GM19025 (cell line): ENCODE measurements around the gene CFAP57.

Source experiments
- ATAC-seq: cut with Tn5 transposase; IDR thresholded peaks from one replicate; pipeline ENCODE4 v1.9.1; 2021; ENCODE audit warnings: mild to moderate bottlenecking, low read depth, moderate library complexity; ENCODE audit not compliant: unreplicated experiment

Gene CFAP57

DNA sequence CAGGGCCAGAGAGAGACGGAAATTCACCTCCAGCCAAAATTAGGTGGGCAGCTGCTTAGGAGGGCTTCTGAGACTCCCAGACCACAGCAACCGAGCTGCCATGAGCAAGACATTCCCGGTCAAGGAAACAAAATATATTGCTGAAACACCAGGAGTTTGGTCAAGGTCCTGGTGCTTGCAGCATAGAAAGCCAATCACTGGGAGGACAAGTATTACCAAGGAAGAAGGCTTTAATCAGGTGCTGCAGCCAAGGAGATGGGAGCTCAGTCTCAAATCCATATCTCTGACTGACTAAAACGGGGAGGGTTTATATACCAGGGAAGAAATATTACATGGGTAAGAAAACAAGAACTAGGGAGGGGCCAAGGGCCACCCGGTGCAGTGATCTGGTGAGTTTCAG, 78.9 kb downstream of the CFAP57 start:
- ATAC-seq, result no peak

DNA sequence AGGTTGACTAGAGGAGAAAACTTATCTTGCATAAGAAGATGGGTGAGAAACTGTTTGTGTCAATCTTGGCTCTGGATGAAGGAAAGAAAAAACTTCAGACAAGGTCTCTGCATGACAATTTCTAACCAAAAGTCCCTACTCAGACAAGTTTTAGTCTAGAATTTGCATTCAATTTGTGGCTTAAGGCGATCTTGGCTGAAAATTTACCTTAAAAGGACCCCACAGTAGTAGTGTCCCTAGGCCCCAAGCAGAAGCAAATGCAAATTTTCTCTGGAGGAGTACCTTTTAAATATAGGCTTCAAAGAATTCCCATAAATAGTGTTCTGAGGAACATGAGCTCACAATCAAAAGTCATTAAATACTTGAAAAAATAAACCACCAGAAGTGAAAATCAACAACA, 80.1 kb downstream of the CFAP57 start:
- no peak for ATAC-seq

DNA sequence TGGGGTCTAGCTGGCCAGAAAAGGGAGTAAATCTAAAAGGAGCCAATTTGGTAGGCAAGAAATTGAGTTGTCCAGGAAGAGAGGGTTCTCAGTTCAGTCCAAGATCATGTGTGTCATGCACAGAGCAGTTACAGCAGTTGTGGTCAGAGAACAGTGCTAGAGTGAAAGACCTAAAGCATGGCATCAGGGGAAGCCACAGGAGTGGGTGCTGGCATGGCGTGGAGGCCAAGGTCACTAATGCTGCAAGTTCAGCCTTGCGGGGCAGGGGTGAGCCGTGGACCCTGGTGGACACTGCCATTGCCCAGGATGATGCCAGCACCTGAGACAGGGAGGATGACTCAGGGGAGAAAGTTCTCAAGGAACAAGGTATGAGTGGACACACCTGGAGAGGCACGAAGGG, 81.0 kb downstream of the CFAP57 start:
- no peak for ATAC-seq

DNA sequence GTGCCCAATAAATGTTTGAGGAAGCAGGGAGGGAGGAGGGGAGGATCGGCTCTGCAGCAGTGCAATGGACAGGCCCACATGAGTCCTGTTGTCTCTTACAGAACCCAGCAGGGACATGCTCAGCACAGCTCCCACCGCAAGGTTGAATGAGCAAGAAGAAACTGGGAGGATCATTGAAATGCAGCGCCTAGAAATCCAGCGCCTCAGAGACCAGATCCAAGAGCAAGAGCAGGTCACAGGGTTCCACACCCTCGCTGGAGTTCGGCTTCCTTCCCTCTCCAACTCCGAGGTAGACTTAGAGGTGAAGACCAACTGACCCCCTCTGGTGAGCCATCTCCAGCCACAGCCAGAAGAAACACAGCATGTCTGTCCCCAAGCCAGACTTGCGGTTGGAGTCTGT, 81.7 kb downstream of the CFAP57 start:
- ATAC-seq, result no peak

- ATAC-seq, result no peak
These were observed 83.5 kb downstream of the CFAP57 start for GRCh38 chr1:43255438-43256210.

- ATAC-seq, result no peak
These were observed 84.8 kb downstream of the CFAP57 start for GRCh38 chr1:43256675-43257570.

DNA sequence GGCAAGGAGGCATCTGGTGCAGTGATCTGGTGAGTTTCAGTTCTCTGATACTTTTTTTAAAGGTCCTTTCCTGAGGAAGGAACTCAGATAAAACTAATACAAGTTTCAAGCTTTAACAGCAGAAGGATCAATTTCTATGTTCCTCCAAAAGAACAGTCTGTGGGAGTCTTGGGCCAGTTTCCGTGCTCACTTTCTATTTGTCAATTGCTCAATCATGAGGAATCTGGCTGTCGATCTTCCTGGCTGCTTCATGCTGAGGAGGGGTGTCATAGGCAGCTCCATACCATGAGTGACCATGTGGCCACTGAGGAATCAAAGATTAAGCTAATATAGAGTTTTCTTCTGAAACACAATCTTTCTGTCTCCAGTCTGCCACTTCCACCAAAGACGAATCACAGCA, 86.2 kb downstream of the CFAP57 start:
- ATAC-seq, result no peak

GRCh38 chr1:43265431-43265830, 93.3 kb downstream of the CFAP57 start:
- ATAC-seq, result no peak

DNA sequence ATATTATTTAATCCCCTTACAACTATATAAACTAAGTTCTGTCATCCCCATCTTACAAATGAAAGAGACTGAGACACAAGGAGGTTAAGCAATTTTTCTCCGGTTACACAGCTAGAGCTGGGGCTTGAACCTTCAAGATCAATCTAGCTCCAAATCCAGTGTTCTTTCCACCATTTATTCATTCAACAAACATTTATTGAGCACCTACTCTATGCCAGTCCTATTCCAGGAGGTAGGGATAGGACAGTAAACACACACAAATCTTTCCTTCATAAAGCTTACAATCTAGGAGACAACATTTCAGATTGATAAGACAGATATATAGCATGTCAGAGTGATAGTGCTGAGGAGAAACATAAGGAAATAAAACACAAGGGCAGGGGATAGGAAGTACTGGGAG, 94.8 kb downstream of the CFAP57 start:
- ATAC-seq, result no peak

DNA sequence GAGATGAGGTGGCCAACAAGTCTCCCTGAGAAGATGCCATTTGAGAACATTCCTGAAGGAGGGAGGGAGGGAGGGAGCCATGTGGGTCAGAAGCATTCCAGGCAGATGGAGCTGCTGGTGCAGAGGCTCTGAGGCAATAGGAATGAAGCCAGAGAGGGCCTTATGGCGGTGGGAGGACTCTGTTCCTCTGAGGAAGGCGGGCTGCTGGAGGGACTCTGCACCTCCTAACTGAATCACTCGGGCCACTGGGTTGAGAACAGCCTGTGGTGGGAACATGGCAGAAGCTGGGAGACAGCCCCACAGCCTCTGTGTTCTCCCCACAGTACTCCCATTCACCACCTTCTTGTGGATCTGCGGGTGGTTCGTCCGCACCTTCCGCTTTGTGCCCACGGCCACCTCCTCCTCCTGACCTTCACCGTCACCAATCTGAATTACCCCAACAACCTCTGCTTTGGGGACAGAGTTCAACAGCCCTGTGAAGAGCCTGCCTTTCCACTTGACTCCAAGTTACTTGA, 95.2 kb downstream of the CFAP57 start:
- no peak for ATAC-seq

GRCh38 chr1:43267818-43268425, 95.8 kb downstream of the CFAP57 start:
- ATAC-seq, result no peak

DNA sequence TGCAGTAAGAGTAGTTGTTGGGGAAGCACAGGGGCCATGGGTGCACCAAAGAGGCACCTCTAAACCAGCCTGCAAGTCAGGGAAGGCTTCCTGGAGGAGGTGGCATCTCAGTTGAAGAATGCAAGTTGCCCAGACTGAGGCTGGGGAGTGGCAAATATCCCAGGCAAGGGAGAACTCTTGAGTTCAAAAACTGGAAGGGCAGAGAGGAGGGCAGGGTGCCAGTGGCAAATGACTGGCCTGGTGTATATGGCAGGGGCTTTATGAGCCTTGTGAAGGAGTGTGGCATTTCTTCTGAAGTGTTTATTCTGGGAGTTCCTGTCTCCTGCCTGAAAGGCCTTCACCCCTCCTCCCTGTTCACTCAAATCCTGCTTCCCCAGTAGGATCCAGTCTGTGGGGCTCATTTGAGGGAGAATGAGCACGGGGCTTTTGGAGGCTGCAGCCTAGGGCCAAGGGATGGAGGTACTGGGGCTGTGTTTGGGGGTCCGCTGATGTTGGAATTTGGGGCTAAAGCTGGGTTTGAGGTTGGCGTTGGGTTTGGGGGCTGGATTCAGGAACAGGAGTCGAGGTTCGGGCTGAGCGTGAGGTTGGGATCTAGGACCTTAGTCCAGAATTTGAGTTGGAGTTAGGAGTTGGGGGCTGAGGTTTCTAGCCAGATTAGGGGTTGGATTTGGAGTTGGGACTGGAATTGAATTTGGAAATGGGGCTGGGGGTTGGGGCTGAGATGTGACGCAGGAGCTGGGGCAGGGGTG, 97.7 kb downstream of the CFAP57 start, which contains the start of gene TMEM125:
Gene TMEM125, plus strand, starts transcription at position 357 of the 749 bp plus-strand sequence. CDS start 2,740 bp downstream, outside the sequence.
- no peak for ATAC-seq

DNA sequence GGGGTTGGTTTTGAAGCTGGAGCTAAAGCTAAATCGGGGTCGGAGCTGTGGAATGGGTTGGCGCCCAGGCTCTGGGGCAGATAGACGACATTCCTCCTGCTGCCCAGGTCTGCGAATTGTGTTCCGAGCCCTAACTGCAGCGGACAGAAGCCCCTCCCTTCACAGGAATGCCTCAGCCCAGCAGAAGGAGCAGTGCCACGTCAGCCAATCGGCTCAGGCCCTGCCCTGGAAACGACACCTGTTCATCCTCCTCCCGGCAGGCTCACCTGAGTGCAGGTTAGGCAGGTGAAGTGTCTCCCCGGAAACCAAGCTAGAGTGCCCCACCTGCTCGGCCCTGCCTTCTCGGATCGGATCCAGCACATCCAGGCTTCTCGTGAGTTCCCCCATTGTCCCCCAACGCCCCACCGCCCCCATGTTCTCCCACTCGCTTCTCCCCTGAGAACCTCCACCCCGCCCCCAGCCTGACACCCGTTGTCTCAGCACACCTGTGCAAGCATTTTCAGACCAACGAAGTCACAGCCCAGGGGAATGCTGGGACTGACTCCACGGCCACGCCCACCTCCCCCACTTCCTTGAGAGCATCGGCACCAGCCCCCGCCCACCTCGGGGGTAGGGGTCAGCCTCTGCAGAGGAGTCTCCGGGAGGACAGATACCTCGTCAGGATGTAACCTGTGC, 98.4 kb downstream of the CFAP57 start:
- ATAC-seq, result no peak

GRCh38 chr1:43271186-43272118, 99.3 kb downstream of the CFAP57 start:
- no peak for ATAC-seq

GRCh38 chr1:43272161-43272560, 100.0 kb downstream of the CFAP57 start:
- no peak for ATAC-seq

DNA sequence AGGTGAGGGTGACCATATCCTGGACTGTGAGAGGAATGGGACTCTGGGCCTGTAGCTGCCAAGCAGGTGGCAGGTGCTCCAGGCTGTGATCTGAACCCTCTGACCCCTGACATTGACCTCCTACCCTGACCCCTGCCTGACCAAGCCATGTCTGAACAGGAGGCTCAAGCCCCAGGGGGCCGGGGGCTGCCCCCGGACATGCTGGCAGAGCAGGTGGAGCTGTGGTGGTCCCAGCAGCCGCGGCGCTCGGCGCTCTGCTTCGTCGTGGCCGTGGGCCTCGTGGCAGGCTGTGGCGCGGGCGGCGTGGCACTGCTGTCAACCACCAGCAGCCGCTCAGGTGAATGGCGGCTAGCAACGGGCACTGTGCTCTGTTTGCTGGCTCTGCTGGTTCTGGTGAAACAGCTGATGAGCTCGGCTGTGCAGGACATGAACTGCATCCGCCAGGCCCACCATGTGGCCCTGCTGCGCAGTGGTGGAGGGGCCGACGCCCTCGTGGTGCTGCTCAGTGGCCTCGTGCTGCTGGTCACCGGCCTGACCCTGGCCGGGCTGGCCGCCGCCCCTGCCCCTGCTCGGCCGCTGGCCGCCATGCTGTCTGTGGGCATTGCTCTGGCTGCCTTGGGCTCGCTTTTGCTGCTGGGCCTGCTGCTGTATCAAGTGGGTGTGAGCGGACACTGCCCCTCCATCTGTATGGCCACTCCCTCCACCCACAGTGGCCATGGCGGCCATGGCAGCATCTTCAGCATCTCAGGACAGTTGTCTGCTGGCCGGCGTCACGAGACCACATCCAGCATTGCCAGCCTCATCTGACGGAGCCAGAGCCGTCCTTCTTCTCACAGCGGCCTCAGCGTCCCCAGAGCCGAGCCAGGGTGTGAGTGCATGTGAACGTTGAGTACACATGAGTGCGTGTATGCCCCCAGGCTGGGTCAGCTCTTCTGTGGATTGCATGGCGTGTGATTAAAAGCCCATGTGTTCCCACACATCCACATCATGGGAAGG, 100.7 kb downstream of the CFAP57 start:
- no peak for ATAC-seq

GRCh38 chr1:43273708-43274107, 101.6 kb downstream of the CFAP57 start:
- ATAC-seq, result no peak
